A673 (cell line): ENCODE data around the gene KIF23. TPM values are rescaled to one million over a fixed set of nuclear protein-coding genes. Genes with fewer than 3 reads are reported as not detected.

ENCODE experiments used
- BruUV-seq: library from RNA; stranded (reverse); fragments of 400-500 nt; replicated peaks from 2 replicates; lab custom pipeline; 2021; lab: Mats Ljungman, UMichigan
- CTCF ChIA-PET: fragments of 300-600 bp; sonication (Branson Sonifier 250); formaldehyde crosslinking; loops from one replicate; lab custom pipeline; 2022; ENCODE audit warnings: antibody characterized with exemption; lab: Charles Lee
- POLR2A ChIA-PET: fragments of 300-600 bp; sonication (Branson Sonifier 250); formaldehyde crosslinking; loops from one replicate; lab custom pipeline; 2022; ENCODE audit warnings: antibody characterized with exemption; ENCODE audit not compliant: low non-redundant PET; lab: Charles Lee
- DNase-seq: peaks from one replicate; pipeline ENCODE4 v3.0.0-alpha.2; 2015; ENCODE audit warnings: low spot score
- H3K27ac ChIP-seq: fragments of 200-600 bp; sonication (generic); 2 replicates; pipeline ENCODE4 v1.5.1; 2016; ENCODE audit warnings: mixed run types, low read depth, mild to moderate bottlenecking, mixed read lengths, antibody characterized with exemption, low read length; ENCODE audit not compliant: poor library complexity, severe bottlenecking
- H3K27me3 ChIP-seq: fragments of 200-600 bp; sonication (generic); replicated peaks from 2 replicates; pipeline ENCODE4 v1.6.1; 2017; ENCODE audit warnings: mixed run types, low read depth, mild to moderate bottlenecking, mixed read lengths, antibody characterized with exemption, low read length; ENCODE audit not compliant: insufficient read depth, poor library complexity
- H3K36me3 ChIP-seq: fragments of 200-600 bp; sonication (generic); 2 replicates; pipeline ENCODE4 v1.6.1; 2016; ENCODE audit warnings: mixed run types, mild to moderate bottlenecking, mixed read lengths, antibody characterized with exemption, low read length; ENCODE audit not compliant: insufficient read depth, poor library complexity, severe bottlenecking
- H3K4me1 ChIP-seq: fragments of 200-600 bp; sonication (generic); 2 replicates; pipeline ENCODE4 v1.6.1; 2017; ENCODE audit warnings: mixed run types, mild to moderate bottlenecking, mixed read lengths, antibody characterized with exemption, low read length; ENCODE audit not compliant: insufficient read depth, poor library complexity, severe bottlenecking
- H3K4me3 ChIP-seq: fragments of 200-600 bp; sonication (generic); 2 replicates; pipeline ENCODE4 v1.5.1; 2016; ENCODE audit warnings: low read depth, mixed run types, mild to moderate bottlenecking, mixed read lengths, low read length; ENCODE audit not compliant: poor library complexity, severe bottlenecking
- H3K9me3 ChIP-seq: fragments of 200-600 bp; sonication (generic); 2 replicates; pipeline ENCODE4 v1.6.1; 2016; ENCODE audit warnings: mixed run types, low read depth, mild to moderate bottlenecking, mixed read lengths, antibody characterized with exemption, low read length; ENCODE audit not compliant: poor library complexity, severe bottlenecking
- EZH2 ChIP-seq: fragments of 200-600 bp; sonication (generic); IDR thresholded peaks from 2 replicates; pipeline ENCODE4 v1.6.1; 2017; ENCODE audit warnings: borderline replicate concordance, low read depth, mild to moderate bottlenecking, mixed read lengths, antibody characterized with exemption, low read length; ENCODE audit not compliant: poor library complexity, severe bottlenecking
- intact Hi-C: fragments of 100-400 bp; cut with micrococcal nuclease; formaldehyde crosslinking; loops from one replicate; pipeline ENCODE4 v1.10.0; 2022; ENCODE audit not compliant: unreplicated experiment
- total RNA-seq: library from RNA; stranded (reverse); gene quantifications from 2 replicates; pipeline ENCODE4 v1.2.3, GENCODE V29; 2021
- TF ChIP-seq, protein P1 (sequence below): fragments of 300-800, 200-600 bp; sonication (generic); conservative IDR thresholded peaks from 2 replicates; pipeline ENCODE4 v1.5.1; 2017; ENCODE audit warnings: low read depth, mild to moderate bottlenecking, antibody characterized with exemption, low read length, moderate library complexity, mixed read lengths

Gene KIF23
- total RNA-seq, 1 experiment from 2014 or later = 124 TPM

DNA sequence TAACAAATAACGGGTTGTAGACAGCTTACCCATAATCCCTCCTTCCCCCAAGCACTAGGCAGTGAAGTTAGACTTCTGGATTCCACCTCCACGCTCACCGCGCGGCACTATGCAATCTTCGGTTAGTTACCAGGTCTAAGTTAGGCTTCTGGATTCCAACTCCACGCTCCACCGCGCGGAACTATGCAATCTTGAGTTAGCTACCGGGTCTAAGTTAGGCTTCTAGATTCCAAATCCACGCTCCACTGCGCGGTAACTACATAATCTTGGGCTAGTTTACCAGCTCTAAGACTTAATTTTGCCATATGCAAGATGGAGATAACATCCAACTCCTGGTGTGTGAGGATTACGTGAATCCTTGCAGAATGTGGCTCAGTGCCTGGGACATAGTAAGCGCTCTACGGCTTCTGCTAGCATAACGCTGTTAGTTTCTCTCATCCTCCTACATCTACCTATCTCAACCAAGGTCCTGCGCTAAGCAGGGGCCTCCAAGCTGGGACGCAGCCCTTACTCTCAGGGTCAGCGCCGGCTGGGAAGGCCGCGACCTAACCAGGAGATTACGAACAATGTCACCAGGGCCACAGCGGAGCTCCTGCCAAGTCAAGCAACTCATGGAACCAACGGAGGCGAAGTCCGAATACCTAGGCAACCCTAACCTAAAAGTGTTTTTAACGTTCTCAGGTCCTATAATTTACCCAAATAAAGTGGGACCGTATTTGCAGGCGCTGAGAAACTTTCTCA, 38.0 kb downstream of the KIF23 start:
- peak; percentile 54 for DNase-seq
- peaks cover 64% of the 10 kb centered on the region for H3K36me3 ChIP-seq
- no peaks in the 10 kb centered on the region for H3K27me3 ChIP-seq
- H3K27ac ChIP-seq = peak overlapping the region; percentile 84
- intact Hi-C loops = no loop called here
- POLR2A ChIA-PET = interaction anchor here (0.6 to 0.7 kb wide), 4 partner anchors 10 to 896 kb away, joined by 3 read pairs; no protein-coding TSS in a partner anchor
- peak overlapping the region; percentile 83 for H3K4me3 ChIP-seq
- CTCF ChIA-PET = interaction anchor here (0.5 to 1.1 kb wide), 3 partner anchors 10 to 333 kb away, joined by 3 to 13 read pairs (median 12); no protein-coding TSS in a partner anchor
- H3K9me3 ChIP-seq = no peaks in the 10 kb centered on the region
- peaks cover 22% of the 10 kb centered on the region for H3K4me1 ChIP-seq
- no peak for TF ChIP-seq EZH2
- TF ChIP-seq, protein P1, sequence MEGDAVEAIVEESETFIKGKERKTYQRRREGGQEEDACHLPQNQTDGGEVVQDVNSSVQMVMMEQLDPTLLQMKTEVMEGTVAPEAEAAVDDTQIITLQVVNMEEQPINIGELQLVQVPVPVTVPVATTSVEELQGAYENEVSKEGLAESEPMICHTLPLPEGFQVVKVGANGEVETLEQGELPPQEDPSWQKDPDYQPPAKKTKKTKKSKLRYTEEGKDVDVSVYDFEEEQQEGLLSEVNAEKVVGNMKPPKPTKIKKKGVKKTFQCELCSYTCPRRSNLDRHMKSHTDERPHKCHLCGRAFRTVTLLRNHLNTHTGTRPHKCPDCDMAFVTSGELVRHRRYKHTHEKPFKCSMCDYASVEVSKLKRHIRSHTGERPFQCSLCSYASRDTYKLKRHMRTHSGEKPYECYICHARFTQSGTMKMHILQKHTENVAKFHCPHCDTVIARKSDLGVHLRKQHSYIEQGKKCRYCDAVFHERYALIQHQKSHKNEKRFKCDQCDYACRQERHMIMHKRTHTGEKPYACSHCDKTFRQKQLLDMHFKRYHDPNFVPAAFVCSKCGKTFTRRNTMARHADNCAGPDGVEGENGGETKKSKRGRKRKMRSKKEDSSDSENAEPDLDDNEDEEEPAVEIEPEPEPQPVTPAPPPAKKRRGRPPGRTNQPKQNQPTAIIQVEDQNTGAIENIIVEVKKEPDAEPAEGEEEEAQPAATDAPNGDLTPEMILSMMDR = no peak
- TSS peak; percentile 90 for BruUV-seq

DNA sequence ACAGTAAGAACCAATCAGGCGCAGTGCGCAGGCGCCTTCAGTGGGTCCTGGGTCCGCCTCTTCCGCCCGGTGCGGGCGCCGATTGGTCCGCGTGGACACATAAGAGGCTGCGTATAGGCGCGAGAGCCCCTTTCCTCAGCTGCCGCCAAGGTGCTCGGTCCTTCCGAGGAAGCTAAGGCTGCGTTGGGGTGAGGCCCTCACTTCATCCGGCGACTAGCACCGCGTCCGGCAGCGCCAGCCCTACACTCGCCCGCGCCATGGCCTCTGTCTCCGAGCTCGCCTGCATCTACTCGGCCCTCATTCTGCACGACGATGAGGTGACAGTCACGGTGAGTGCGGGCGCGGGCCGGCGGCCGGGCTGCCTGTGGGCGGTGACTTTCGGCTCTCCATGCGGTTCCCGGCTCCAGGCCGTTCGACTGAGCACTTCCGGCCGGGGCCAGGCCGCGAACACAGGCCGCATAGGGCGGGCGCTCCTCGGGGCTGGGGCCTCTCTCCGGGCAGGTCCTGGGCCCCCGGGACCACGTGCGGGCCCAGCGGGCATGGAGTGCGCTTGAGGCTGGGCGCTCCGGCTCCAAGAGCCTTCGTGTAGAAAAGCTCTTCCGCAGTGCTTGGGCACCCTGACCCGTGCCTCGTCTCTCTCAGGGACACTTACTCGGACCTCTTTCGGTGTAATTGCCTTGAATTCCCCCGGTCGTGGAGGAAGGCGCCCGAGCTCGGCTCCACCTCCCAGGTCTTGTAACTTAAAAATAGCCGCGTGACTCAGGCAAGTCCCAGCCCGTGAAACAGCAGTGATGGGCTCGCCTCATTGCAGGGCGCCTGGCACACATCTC, 38.8 kb downstream of the KIF23 start, which contains the start of gene RPLP1:
Gene RPLP1 (plus strand): TSS at position 127 of the 830 bp plus-strand sequence. CDS start 131 bp downstream, at position 258.
- ChIA-PET POLR2A (interaction anchor here (0.7 kb wide), 2 partner anchors 9 to 895 kb away, joined by 3 read pairs; no protein-coding TSS in a partner anchor), CTCF (no interaction called here)
- Histone ChIP-seq H3K27ac (peak within 1 kb of the TSS; percentile 84), H3K4me1 (peaks cover 22% of the 10 kb centered on the region), H3K36me3 (peaks cover 64% of the 10 kb centered on the region), H3K9me3 (no peaks in the 10 kb centered on the region), H3K27me3 (no peaks in the 10 kb centered on the region), H3K4me3 (peak within 1 kb of the TSS; percentile 83)
- intact Hi-C loops = no loop called here
- TF ChIP-seq, protein P1 = no peak
- TF ChIP-seq EZH2 = no peak
- BruUV-seq = no TSS peak
- peak; percentile 96 for DNase-seq

DNA sequence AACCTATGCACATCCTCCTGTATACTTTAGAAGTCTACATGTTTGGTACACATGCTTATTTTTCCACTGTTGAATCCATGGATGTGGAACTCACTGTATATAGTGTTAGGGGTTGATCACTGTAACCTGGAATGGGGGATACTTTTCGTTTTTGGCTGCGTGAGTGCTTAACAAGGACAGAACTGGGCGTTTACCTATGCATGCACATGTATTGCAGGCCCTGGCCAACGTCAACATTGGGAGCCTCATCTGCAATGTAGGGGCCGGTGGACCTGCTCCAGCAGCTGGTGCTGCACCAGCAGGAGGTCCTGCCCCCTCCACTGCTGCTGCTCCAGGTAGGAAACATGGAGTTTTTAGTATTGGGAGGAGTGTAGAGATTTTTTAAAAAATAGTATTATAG, 40.8 kb downstream of the KIF23 start:
- Histone ChIP-seq H3K4me1 (peaks cover 22% of the 10 kb centered on the region), H3K36me3 (peaks cover 47% of the 10 kb centered on the region), H3K4me3 (peak overlapping the region; percentile 83), H3K27me3 (no peaks in the 10 kb centered on the region), H3K27ac (no peak overlapping the region), H3K9me3 (no peaks in the 10 kb centered on the region)
- ChIA-PET CTCF (no interaction called here), POLR2A (no interaction called here)
- intact Hi-C loops = no loop called here
- no peak for TF ChIP-seq EZH2
- TF ChIP-seq, protein P1 = no peak
- BruUV-seq = no TSS peak
- no peak for DNase-seq
